Panc1 (cell line): ENCODE measurements around the gene DNAJC16.

Source experiments
- POLR2AphosphoS5 ChIP-seq: IDR thresholded peaks from 2 replicates; pipeline ENCODE4 v1.6.1; 2012; ENCODE audit warnings: mild to moderate bottlenecking, low read depth, low read length, moderate library complexity
- SIN3A ChIP-seq: IDR thresholded peaks from 2 replicates; pipeline ENCODE4 v1.6.1; 2012; ENCODE audit warnings: low read depth, mild to moderate bottlenecking, low read length, moderate library complexity, borderline replicate concordance; ENCODE audit not compliant: insufficient read depth
- TF ChIP-seq, protein P1 (sequence below): fragments of 450-650 bp; IDR thresholded peaks from 2 replicates; pipeline ENCODE4 v1.5.1; 2017; ENCODE audit warnings: mild to moderate bottlenecking

DNA sequence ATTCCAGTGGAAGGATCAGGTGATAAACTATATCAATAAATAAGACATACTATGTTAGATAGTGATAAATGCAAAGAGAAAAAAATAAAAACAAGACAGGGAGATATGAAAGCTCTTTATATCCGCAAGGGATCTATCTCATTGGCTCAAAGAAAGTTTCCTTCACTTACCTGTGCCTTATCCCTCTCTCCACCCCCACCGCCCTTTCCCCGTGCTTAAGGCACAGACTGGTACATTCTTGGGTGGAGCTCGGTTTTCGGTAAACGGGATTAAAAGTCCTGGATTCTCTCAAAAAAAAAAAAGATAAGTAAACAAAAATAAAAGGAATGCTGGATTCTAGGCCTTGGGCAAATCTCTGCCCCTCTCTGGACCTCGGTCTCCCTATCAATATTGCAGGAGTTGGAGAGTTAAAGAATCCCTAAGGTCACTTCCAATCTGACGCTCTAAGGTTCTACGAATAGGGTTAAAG, 593 bp upstream of the DNAJC16 start:
- TF ChIP-seq, protein P1, sequence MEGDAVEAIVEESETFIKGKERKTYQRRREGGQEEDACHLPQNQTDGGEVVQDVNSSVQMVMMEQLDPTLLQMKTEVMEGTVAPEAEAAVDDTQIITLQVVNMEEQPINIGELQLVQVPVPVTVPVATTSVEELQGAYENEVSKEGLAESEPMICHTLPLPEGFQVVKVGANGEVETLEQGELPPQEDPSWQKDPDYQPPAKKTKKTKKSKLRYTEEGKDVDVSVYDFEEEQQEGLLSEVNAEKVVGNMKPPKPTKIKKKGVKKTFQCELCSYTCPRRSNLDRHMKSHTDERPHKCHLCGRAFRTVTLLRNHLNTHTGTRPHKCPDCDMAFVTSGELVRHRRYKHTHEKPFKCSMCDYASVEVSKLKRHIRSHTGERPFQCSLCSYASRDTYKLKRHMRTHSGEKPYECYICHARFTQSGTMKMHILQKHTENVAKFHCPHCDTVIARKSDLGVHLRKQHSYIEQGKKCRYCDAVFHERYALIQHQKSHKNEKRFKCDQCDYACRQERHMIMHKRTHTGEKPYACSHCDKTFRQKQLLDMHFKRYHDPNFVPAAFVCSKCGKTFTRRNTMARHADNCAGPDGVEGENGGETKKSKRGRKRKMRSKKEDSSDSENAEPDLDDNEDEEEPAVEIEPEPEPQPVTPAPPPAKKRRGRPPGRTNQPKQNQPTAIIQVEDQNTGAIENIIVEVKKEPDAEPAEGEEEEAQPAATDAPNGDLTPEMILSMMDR, result no peak
- TF ChIP-seq SIN3A, result no peak
- no peak for TF ChIP-seq POLR2AphosphoS5
